ENCODE data around the gene CCNL2.

DNA sequence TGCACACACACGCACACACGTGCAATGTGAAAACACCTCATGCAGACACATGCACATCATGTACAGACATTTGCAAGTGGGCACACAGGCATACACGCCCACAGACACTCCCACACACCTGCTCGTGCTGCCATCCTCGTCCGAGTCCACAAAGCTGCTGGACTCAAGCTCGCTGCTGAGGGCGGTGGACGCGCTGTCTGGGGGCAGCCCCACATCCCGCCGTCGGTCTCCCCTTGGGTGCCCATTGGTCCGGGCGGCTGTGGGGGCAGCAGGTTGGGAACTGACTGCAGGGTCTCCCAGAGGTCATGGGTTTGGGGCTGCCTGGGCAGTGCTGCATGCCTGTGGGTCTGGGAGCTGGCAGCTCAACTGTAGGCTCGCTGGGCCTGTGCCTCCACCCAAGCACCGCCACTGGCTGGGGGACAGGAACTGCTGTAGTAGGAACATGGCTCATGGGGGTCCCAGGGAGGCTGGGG is 57.5 kb downstream of the CCNL2 start:
- TF ChIP-seq POLR2AphosphoS2 (conservative IDR thresholded peaks at IDR 0.05; ENCODE audit: low read length), result no peak
- TF ChIP-seq, protein P1, sequence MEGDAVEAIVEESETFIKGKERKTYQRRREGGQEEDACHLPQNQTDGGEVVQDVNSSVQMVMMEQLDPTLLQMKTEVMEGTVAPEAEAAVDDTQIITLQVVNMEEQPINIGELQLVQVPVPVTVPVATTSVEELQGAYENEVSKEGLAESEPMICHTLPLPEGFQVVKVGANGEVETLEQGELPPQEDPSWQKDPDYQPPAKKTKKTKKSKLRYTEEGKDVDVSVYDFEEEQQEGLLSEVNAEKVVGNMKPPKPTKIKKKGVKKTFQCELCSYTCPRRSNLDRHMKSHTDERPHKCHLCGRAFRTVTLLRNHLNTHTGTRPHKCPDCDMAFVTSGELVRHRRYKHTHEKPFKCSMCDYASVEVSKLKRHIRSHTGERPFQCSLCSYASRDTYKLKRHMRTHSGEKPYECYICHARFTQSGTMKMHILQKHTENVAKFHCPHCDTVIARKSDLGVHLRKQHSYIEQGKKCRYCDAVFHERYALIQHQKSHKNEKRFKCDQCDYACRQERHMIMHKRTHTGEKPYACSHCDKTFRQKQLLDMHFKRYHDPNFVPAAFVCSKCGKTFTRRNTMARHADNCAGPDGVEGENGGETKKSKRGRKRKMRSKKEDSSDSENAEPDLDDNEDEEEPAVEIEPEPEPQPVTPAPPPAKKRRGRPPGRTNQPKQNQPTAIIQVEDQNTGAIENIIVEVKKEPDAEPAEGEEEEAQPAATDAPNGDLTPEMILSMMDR (IDR thresholded peaks at IDR 0.05), result no peak
- TF ChIP-seq USF2 (IDR thresholded peaks at IDR 0.05), result no peak
- TF ChIP-seq CEBPB (IDR thresholded peaks at IDR 0.05), result no peak
- no peak for TF ChIP-seq BHLHE40 (IDR thresholded peaks at IDR 0.05; ENCODE audit: low read depth, low read length)
- no peak for TF ChIP-seq POLR2A (IDR thresholded peaks at IDR 0.05; ENCODE audit: low read length)
